ENCODE measurements around the gene NDUFB8.

The NDUFB8 gene

GRCh38 chr10:100496567-100496966, 33.1 kb downstream of the NDUFB8 start (continued):
- TF ChIP-seq ZNF239 (tag by site-specific recombination; IDR thresholded peaks at IDR 0.05) (no peak), ZNF610 (tag by site-specific recombination; IDR thresholded peaks at IDR 0.05; ENCODE audit: borderline replicate concordance) (no peak), ZNF548 (tag by site-specific recombination; IDR thresholded peaks at IDR 0.05) (no peak)

- Histone ChIP-seq H3K4me3 (ENCODE audit: low read depth, low read length) (no peak overlapping the region), H3K4me1 (ENCODE audit: control insufficient read depth, insufficient read depth, low read length) (no peaks in the 10 kb centered on the region), H3K9me3 (ENCODE audit: control insufficient read depth, insufficient read depth, low read depth, low read length) (no peaks in the 10 kb centered on the region), H3K27ac (ENCODE audit: extremely low read depth, low read depth, low read length) (no peak overlapping the region), H3K36me3 (ENCODE audit: control insufficient read depth in 2 of 2, insufficient read depth in 1 of 2, low read length in 2 of 2) (peaks cover 0 to 70% of the 10 kb centered on the region in 2 experiments)
- POLR2A ChIA-PET: no interaction called here
- CTCF ChIA-PET: interaction anchor here (1.8 to 4.6 kb wide), 2 partner anchors 8 to 28 kb away, joined by 8 to 40 read pairs; no protein-coding TSS in a partner anchor
- TF ChIP-seq ZNF837 (tag by site-specific recombination; IDR thresholded peaks at IDR 0.05): no peak
- TF ChIP-seq ZSCAN30 (tag by site-specific recombination; IDR thresholded peaks at IDR 0.05): no peak
- TF ChIP-seq ZNF121 (tag by site-specific recombination; IDR thresholded peaks at IDR 0.05): no peak
- TF ChIP-seq, protein P1, sequence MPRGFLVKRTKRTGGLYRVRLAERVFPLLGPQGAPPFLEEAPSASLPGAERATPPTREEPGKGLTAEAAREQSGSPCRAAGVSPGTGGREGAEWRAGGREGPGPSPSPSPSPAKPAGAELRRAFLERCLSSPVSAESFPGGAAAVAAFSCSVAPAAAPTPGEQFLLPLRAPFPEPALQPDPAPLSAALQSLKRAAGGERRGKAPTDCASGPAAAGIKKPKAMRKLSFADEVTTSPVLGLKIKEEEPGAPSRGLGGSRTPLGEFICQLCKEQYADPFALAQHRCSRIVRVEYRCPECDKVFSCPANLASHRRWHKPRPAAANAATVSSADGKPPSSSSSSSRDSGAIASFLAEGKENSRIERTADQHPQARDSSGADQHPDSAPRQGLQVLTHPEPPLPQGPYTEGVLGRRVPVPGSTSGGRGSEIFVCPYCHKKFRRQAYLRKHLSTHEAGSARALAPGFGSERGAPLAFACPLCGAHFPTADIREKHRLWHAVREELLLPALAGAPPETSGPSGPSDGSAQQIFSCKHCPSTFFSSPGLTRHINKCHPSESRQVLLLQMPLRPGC (tag by site-specific recombination; IDR thresholded peaks at IDR 0.05): no peak
- TF ChIP-seq ZNF23 (tag by site-specific recombination; IDR thresholded peaks at IDR 0.05; ENCODE audit: borderline replicate concordance): no peak
- TF ChIP-seq ZNF132 (tag by site-specific recombination; IDR thresholded peaks at IDR 0.05; ENCODE audit: borderline replicate concordance): no peak
- TF ChIP-seq OSR2 (tag by site-specific recombination; IDR thresholded peaks at IDR 0.05): no peak
- no peak for TF ChIP-seq ZNF404 (tag by site-specific recombination; IDR thresholded peaks at IDR 0.05)
- no peak for TF ChIP-seq KLF1 (tag by site-specific recombination; IDR thresholded peaks at IDR 0.05)
- no peak for TF ChIP-seq GLIS1 (tag by site-specific recombination; IDR thresholded peaks at IDR 0.05)
- TF ChIP-seq ZNF664 (tag by site-specific recombination; IDR thresholded peaks at IDR 0.05): no peak
- no peak for TF ChIP-seq ZNF302 (tag by site-specific recombination; IDR thresholded peaks at IDR 0.05; ENCODE audit: low read depth)
- TF ChIP-seq ZNF416 (tag by site-specific recombination; IDR thresholded peaks at IDR 0.05): no peak
- TF ChIP-seq ZNF19 (tag by site-specific recombination; IDR thresholded peaks at IDR 0.05; ENCODE audit: low read depth): no peak
- TF ChIP-seq ZNF311 (tag by site-specific recombination; IDR thresholded peaks at IDR 0.05; ENCODE audit: borderline replicate concordance): no peak
Measured at GRCh38 chr10:100490531-100490930, 39.1 kb downstream of the NDUFB8 start.

GRCh38 chr10:100489396-100489795, 40.3 kb downstream of the NDUFB8 start:
- POLR2A ChIA-PET: no interaction called here

More at GRCh38 chr10:100489396-100489795, 40.3 kb downstream of the NDUFB8 start:
- Histone ChIP-seq H3K27ac (ENCODE audit: extremely low read depth, low read depth, low read length) (no peak overlapping the region), H3K9me3 (ENCODE audit: control insufficient read depth, insufficient read depth, low read depth, low read length) (no peaks in the 10 kb centered on the region), H3K36me3 (ENCODE audit: control insufficient read depth in 2 of 2, insufficient read depth in 1 of 2, low read length in 2 of 2) (peaks cover 0 to 70% of the 10 kb centered on the region in 2 experiments), H3K4me3 (ENCODE audit: low read depth, low read length) (no peak overlapping the region), H3K4me1 (ENCODE audit: control insufficient read depth, insufficient read depth, low read length) (no peaks in the 10 kb centered on the region)
- CTCF ChIA-PET: interaction anchor here (1.8 kb wide), 1 partner anchor 29 kb away, joined by 8 read pairs; no protein-coding TSS in a partner anchor
- TF ChIP-seq, protein P2, sequence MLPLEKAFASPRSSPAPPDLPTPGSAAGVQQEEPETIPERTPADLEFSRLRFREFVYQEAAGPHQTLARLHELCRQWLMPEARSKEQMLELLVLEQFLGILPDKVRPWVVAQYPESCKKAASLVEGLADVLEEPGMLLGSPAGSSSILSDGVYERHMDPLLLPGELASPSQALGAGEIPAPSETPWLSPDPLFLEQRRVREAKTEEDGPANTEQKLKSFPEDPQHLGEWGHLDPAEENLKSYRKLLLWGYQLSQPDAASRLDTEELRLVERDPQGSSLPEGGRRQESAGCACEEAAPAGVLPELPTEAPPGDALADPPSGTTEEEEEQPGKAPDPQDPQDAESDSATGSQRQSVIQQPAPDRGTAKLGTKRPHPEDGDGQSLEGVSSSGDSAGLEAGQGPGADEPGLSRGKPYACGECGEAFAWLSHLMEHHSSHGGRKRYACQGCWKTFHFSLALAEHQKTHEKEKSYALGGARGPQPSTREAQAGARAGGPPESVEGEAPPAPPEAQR (tag by site-specific recombination; IDR thresholded peaks at IDR 0.05): no peak
- 0 out of 2 replicates have a peak, but pooled peaks have one; percentile 21 for TF ChIP-seq ZFHX2 (tag by site-specific recombination; conservative IDR thresholded peaks at IDR 0.05)
